Trophoblast cell (in vitro differentiated cells and primary cell): ENCODE measurements around the gene FYB1.
A peak's percentile ranks its signal among the peaks of the same experiment; 100 is the strongest.

Source experiments
- DNase-seq, 2 donors: peaks; one replicate each; pipeline ENCODE4 v3.0.0-alpha.2; 2016
- H2AFZ ChIP-seq: 2 replicates; pipeline ENCODE4 v1.6.1; 2013; ENCODE audit warnings: low read length, moderate library complexity, mild to moderate bottlenecking; ENCODE audit not compliant: insufficient read depth, poor library complexity
- H2AK5ac ChIP-seq: 2 replicates; pipeline ENCODE4 v1.6.1; 2013; ENCODE audit warnings: mild to moderate bottlenecking, low read length
- H2BK120ac ChIP-seq: 2 replicates; pipeline ENCODE4 v1.6.1; 2013; ENCODE audit warnings: low read length, mild to moderate bottlenecking, moderate library complexity; ENCODE audit not compliant: insufficient read depth, poor library complexity
- H2BK12ac ChIP-seq: 2 replicates; pipeline ENCODE4 v1.6.1; 2013; ENCODE audit warnings: mild to moderate bottlenecking, low read length, moderate library complexity
- H2BK5ac ChIP-seq: 2 replicates; pipeline ENCODE4 v1.6.1; 2013; ENCODE audit warnings: low read length, low read depth, moderate library complexity, mild to moderate bottlenecking; ENCODE audit not compliant: poor library complexity
- H3K14ac ChIP-seq: 2 replicates; pipeline ENCODE4 v1.6.1; 2013; ENCODE audit warnings: mild to moderate bottlenecking, low read length
- H3K18ac ChIP-seq: 2 replicates; pipeline ENCODE4 v1.6.1; 2013; ENCODE audit warnings: mild to moderate bottlenecking, low read length
- H3K23ac ChIP-seq: 2 replicates; pipeline ENCODE4 v1.6.1; 2013; ENCODE audit warnings: low read length
- H3K27ac ChIP-seq: 2 replicates; pipeline ENCODE4 v1.5.1; 2013; ENCODE audit warnings: low read depth, mild to moderate bottlenecking, inconsistent platforms, low read length, moderate library complexity
- H3K27me3 ChIP-seq: 2 replicates; pipeline ENCODE4 v1.6.1; 2013; ENCODE audit warnings: inconsistent platforms, mild to moderate bottlenecking, low read length, moderate library complexity; ENCODE audit not compliant: insufficient read depth
- H3K36me3 ChIP-seq, 2 experiments: 1 replicate in 1 of 2; 2 replicates in 1 of 2; pipeline ENCODE4 v1.6.1; 2013; ENCODE audit warnings: low read length in 2 of 2, mild to moderate bottlenecking in 2 of 2, moderate library complexity in 1 of 2; ENCODE audit not compliant: insufficient read depth in 2 of 2, control insufficient read depth in 1 of 2
- H3K4ac ChIP-seq: 2 replicates; pipeline ENCODE4 v1.6.1; 2013; ENCODE audit warnings: low read depth, mild to moderate bottlenecking, low read length, moderate library complexity
- H3K4me1 ChIP-seq, 2 experiments: 1 replicate in 1 of 2; 2 replicates in 1 of 2; pipeline ENCODE4 v1.6.1; 2013; ENCODE audit warnings: low read length in 2 of 2, mild to moderate bottlenecking in 2 of 2, moderate library complexity in 1 of 2; ENCODE audit not compliant: insufficient read depth in 2 of 2, control insufficient read depth in 1 of 2
- H3K4me2 ChIP-seq: 2 replicates; pipeline ENCODE4 v1.6.1; 2013; ENCODE audit warnings: inconsistent platforms, mild to moderate bottlenecking, low read length, moderate library complexity
- H3K4me3 ChIP-seq: 2 replicates; pipeline ENCODE4 v1.5.1; 2013; ENCODE audit warnings: mild to moderate bottlenecking, low read depth, low read length, inconsistent platforms
- H3K79me1 ChIP-seq: one replicate; pipeline ENCODE4 v1.6.1; 2013; ENCODE audit warnings: low read length
- H3K79me2 ChIP-seq: 2 replicates; pipeline ENCODE4 v1.6.1; 2013; ENCODE audit warnings: low read length, mild to moderate bottlenecking; ENCODE audit not compliant: control insufficient read depth, insufficient read depth, poor library complexity
- H3K9ac ChIP-seq: 2 replicates; pipeline ENCODE4 v1.6.1; 2013; ENCODE audit warnings: mild to moderate bottlenecking, low read length
- H3K9me3 ChIP-seq: 2 replicates; pipeline ENCODE4 v1.6.1; 2013; ENCODE audit warnings: low read depth, mild to moderate bottlenecking, control low read depth, inconsistent platforms, low read length; ENCODE audit not compliant: insufficient read depth
- H4K12ac ChIP-seq: 2 replicates; pipeline ENCODE4 v1.6.1; 2013; ENCODE audit warnings: low read depth, mild to moderate bottlenecking, low read length, moderate library complexity
- H4K8ac ChIP-seq: 2 replicates; pipeline ENCODE4 v1.6.1; 2013; ENCODE audit warnings: low read depth, mild to moderate bottlenecking, low read length, moderate library complexity
- H4K91ac ChIP-seq: one replicate; pipeline ENCODE4 v1.6.1; 2013; ENCODE audit warnings: low read depth, mild to moderate bottlenecking, low read length, moderate library complexity
- WGBS: extraction: QIAGEN DNeasy Blood & Tissue Kit; methylation state at CpG from one replicate; pipeline ENCODE4 v1.1.7; 2013; ENCODE audit warnings: missing lambda C conversion rate; ENCODE audit not compliant: insufficient read length, insufficient coverage; ENCODE audit errors: extremely low coverage; 5-methylcytosine and 5-hydroxymethylcytosine counted together

Gene FYB1

DNA sequence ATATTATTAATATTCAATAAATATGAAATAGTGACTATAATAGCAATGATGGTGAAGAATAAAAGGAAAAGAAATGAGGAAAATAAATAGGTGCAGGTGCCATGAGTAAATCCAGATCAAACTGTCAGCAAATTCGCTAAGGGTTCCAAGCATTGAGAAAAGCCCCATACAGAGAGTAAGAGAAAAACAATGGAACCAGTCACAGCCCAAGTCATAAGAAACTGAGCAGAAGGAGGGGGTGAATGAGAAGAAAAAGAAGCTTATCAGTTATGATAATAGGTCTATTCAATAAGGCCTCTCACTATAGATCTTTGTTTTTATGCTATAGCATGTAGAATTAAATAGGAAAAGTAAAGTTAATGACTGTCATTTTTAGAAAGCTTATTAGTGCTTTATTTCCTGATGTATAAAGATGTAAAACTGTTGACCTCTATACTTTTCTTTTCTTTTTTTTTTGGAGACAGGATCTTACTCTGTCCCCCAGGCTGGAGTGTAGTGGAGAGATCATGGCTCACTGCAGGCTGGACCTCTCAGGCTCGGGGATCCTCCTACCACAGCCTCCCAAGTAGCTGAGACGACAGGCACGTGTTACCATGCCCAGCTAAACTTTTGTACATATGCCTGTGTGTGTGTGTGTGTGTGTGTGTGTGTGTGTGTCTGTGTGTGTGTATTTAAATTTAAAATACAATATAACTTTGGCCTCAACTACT is 72.4 kb downstream of the FYB1 start:
- no peaks in the 10 kb centered on the region for H3K36me3 ChIP-seq

DNA sequence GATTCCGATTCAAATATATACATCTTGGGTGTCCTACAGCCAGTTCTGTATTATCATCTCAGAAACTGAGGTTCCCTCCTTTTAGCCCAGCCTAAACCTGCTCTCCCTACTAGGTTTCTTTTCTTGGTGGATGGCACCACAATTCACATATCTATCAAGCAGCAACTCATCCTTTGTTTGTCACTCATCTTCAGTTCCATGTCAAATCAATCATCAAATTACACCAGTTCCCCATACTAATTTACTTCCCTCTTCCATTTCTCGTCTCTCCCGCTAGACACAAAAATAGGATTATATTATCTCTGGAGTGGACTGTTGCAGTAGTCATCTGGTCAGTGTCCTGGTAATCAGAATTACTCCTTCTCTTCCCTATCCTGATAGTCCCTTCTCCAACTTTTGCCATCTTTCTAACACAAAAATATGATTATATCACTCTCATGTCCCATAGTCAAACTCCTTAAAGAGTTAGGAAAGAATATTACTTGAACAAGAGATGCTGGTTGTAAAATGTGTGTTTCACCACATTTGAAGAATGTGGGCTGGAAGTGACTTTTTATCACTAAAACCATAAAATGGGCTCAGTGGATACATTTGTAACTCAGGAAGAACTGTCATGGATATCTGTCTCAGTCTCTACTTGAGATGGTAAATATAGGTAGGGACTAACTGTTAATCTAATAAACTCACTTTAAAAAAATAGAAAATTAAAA is 76.1 kb downstream of the FYB1 start:
- H3K79me1 ChIP-seq, result no peaks in the 10 kb centered on the region
- DNase-seq, result no peak
- H2BK120ac ChIP-seq, result no peak overlapping the region
- WGBS, result 100% methylated on average over 2 of the region's 3 CpGs
- no peak overlapping the region for H3K14ac ChIP-seq
- no peak overlapping the region for H3K9ac ChIP-seq
- H3K9me3 ChIP-seq, result no peaks in the 10 kb centered on the region
- no peak overlapping the region for H4K12ac ChIP-seq
- H2BK12ac ChIP-seq, result no peak overlapping the region
- no peak overlapping the region for H2AFZ ChIP-seq
- H2AK5ac ChIP-seq, result no peak overlapping the region
- no peak overlapping the region for H4K91ac ChIP-seq
- no peaks in the 10 kb centered on the region for H3K4me1 ChIP-seq
- no peak overlapping the region for H3K27ac ChIP-seq
- H3K23ac ChIP-seq, result no peak overlapping the region
- no peak overlapping the region for H3K18ac ChIP-seq
- H3K79me2 ChIP-seq, result no peaks in the 10 kb centered on the region
- no peaks in the 10 kb centered on the region for H3K36me3 ChIP-seq
- H4K8ac ChIP-seq, result no peak overlapping the region
- no peaks in the 10 kb centered on the region for H3K27me3 ChIP-seq
- no peak overlapping the region for H2BK5ac ChIP-seq
- H3K4me3 ChIP-seq, result no peak overlapping the region
- no peak overlapping the region for H3K4ac ChIP-seq
- H3K4me2 ChIP-seq, result no peak overlapping the region

More for the DNA sequence above, 72.4 kb downstream of the FYB1 start:
- Histone ChIP-seq H3K4me2 (no peak overlapping the region), H3K4ac (no peak overlapping the region), H4K12ac (no peak overlapping the region), H3K27ac (no peak overlapping the region), H3K79me1 (no peaks in the 10 kb centered on the region), H3K4me1 (no peaks in the 10 kb centered on the region), H2BK120ac (no peak overlapping the region), H3K9ac (no peak overlapping the region), H3K9me3 (no peaks in the 10 kb centered on the region), H3K27me3 (no peaks in the 10 kb centered on the region), H3K4me3 (no peak overlapping the region), H2BK5ac (no peak overlapping the region), H3K79me2 (no peaks in the 10 kb centered on the region), H2AK5ac (no peak overlapping the region), H3K18ac (no peak overlapping the region), H4K8ac (no peak overlapping the region), H4K91ac (no peak overlapping the region), H3K14ac (no peak overlapping the region), H3K23ac (no peak overlapping the region), H2BK12ac (no peak overlapping the region), H2AFZ (no peak overlapping the region)
- DNase-seq, result no peak
- WGBS, result no CpG with 5 or more reads among the region's 4 CpGs

DNA sequence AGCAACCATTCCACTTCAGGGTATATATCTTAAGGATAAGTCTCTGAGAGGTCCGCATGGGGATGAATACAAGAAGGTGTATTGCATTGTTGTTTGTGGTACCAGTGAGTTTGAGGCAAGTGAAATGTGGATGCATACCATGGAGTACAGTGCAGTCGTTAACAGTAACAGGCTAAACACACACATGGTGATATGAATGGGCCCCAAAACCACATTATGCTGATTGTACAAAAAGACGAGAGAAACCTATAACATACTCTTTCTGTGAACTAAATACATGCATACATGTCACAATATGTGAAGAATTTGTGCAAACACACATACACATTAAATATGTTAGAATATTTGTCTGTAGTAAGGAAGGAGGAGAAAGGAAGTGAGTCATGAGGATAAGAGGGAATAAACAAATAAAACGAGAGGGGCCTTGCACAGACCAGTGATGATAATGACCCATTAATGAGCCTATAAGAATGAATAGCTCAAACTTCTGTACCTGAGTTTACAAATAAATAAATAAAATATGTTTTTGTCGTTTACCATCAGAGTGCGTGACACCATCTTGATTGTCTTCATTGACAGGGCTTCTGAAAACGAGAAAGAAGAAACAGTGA is 78.7 kb downstream of the FYB1 start:
- H3K18ac ChIP-seq, result no peak overlapping the region
- no peak overlapping the region for H3K4me3 ChIP-seq
- no peak overlapping the region for H3K27ac ChIP-seq
- no peak overlapping the region for H2BK12ac ChIP-seq
- no peak overlapping the region for H3K14ac ChIP-seq
- no peaks in the 10 kb centered on the region for H3K9me3 ChIP-seq
- no peaks in the 10 kb centered on the region for H3K27me3 ChIP-seq
- no peak overlapping the region for H4K91ac ChIP-seq
- H4K12ac ChIP-seq, result no peak overlapping the region
- H2AFZ ChIP-seq, result no peak overlapping the region
- no peak overlapping the region for H4K8ac ChIP-seq
- no peaks in the 10 kb centered on the region for H3K4me1 ChIP-seq
- H3K36me3 ChIP-seq, result no peaks in the 10 kb centered on the region
- no peak overlapping the region for H3K23ac ChIP-seq
- H3K9ac ChIP-seq, result no peak overlapping the region
- WGBS, result no CpG with 5 or more reads among the region's 7 CpGs
- H2BK120ac ChIP-seq, result no peak overlapping the region
- H2BK5ac ChIP-seq, result no peak overlapping the region
- H3K79me2 ChIP-seq, result no peaks in the 10 kb centered on the region
- DNase-seq, result no peak
- H3K4me2 ChIP-seq, result no peak overlapping the region
- no peak overlapping the region for H3K4ac ChIP-seq
- no peak overlapping the region for H2AK5ac ChIP-seq
- no peaks in the 10 kb centered on the region for H3K79me1 ChIP-seq

DNA sequence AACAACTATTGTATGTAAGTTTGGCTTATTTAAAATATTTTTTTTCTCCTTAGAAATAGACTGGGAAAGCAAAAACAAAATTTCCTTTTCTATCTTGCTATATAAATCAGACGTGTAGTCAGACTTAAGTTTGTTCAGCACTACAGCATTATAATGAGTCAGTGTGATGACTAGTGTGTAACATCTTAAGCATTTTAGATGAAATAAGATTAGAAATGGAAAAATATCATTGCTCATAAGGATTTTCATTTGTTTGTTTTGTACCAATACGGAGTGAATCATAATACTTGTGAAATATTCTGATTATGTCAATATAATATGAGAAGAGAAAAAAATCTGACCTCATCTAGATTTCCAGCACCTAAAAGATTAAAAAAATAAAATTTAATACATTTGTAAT is 80.5 kb downstream of the FYB1 start:
- no peak overlapping the region for H3K14ac ChIP-seq
- no peak overlapping the region for H3K4me2 ChIP-seq
- no peak overlapping the region for H3K27ac ChIP-seq
- H3K4me1 ChIP-seq, result no peaks in the 10 kb centered on the region
- H3K18ac ChIP-seq, result no peak overlapping the region
- no peaks in the 10 kb centered on the region for H3K79me2 ChIP-seq
- peak in 1 of 2 donors; percentile 73 for DNase-seq
- H4K8ac ChIP-seq, result no peak overlapping the region
- no peak overlapping the region for H3K9ac ChIP-seq
- H2BK120ac ChIP-seq, result no peak overlapping the region
- no peak overlapping the region for H3K4me3 ChIP-seq
- H2AK5ac ChIP-seq, result no peak overlapping the region
- H4K91ac ChIP-seq, result no peak overlapping the region
- H4K12ac ChIP-seq, result no peak overlapping the region
- H3K36me3 ChIP-seq, result no peaks in the 10 kb centered on the region
- no peaks in the 10 kb centered on the region for H3K79me1 ChIP-seq
- no peak overlapping the region for H2AFZ ChIP-seq
- H3K27me3 ChIP-seq, result no peaks in the 10 kb centered on the region
- no peaks in the 10 kb centered on the region for H3K9me3 ChIP-seq
- H3K23ac ChIP-seq, result no peak overlapping the region
- H2BK12ac ChIP-seq, result no peak overlapping the region
- H3K4ac ChIP-seq, result no peak overlapping the region
- WGBS, result no CpG with 5 or more reads among the region's 2 CpGs
- H2BK5ac ChIP-seq, result no peak overlapping the region
